ENCODE results near the gene ZDHHC12.

GRCh38 chr9:128702445-128702948, 21.4 kb downstream of the ZDHHC12 start, which contains the start of gene PKN3:
- TF ChIP-seq FOXM1 (IDR thresholded peaks at IDR 0.05; ENCODE audit: borderline replicate concordance), result no peak
- no peak for TF ChIP-seq CTBP1 (IDR thresholded peaks at IDR 0.05; ENCODE audit: borderline replicate concordance)

Data from HEK293T (cell line).